ES-I3 (cell line): ENCODE measurements around the gene TMEM203.
A peak's percentile ranks its signal among the peaks of the same experiment; 100 is the strongest.

ENCODE experiments used
- H3K36me3 ChIP-seq: 2 replicates; pipeline ENCODE4 v1.6.1; 2013; ENCODE audit warnings: mild to moderate bottlenecking, low read length, control low read depth, moderate library complexity; ENCODE audit not compliant: insufficient read depth
- H3K4me1 ChIP-seq: 2 replicates; pipeline ENCODE4 v1.6.1; 2013; ENCODE audit warnings: mild to moderate bottlenecking, control low read depth, low read length; ENCODE audit not compliant: insufficient read depth
- H3K9ac ChIP-seq: 2 replicates; pipeline ENCODE4 v1.6.1; 2013; ENCODE audit warnings: low read depth, mild to moderate bottlenecking, low read length, moderate library complexity
- H3K9me3 ChIP-seq: 2 replicates; pipeline ENCODE4 v1.6.1; 2013; ENCODE audit warnings: mild to moderate bottlenecking, low read length, moderate library complexity; ENCODE audit not compliant: control insufficient read depth, insufficient read depth

The TMEM203 gene

DNA sequence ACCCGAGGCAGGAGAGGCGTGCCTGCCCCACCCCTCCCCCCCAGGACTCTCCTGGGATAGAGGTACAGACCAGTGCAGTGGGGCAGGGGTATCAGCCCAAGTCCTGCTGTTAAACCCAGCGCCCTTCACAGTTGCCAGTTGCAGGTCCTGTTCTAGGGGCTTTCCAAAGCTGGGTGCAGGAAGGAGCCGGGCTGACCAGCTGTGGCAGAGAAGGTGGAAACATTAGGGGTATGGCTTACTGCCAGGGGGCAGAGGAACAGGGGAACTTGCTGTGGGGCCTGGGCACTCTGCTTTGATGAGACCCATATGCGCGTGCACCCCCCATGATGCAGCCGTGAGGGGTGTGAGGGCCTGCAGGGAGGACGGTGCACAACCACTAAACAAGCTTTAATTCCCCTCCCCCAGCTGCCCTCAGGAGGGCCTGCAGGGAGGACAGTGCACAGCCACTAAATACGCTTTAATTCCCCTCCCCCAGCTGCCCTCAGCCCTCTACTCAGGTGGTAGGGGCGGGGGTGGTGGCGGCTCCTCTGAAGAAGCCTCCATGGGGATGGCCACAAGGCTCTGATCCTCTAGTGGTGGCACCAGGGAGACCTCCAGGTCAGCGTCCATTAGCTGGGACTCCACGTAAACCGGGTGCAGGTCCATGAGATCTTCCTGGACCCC, 34.8 kb downstream of the TMEM203 start:
- Histone ChIP-seq H3K36me3 (no peaks in the 10 kb centered on the region), H3K9me3 (no peaks in the 10 kb centered on the region), H3K9ac (no peak overlapping the region; the same call in 1 of the 2 replicates), H3K4me1 (no peaks in the 10 kb centered on the region)

DNA sequence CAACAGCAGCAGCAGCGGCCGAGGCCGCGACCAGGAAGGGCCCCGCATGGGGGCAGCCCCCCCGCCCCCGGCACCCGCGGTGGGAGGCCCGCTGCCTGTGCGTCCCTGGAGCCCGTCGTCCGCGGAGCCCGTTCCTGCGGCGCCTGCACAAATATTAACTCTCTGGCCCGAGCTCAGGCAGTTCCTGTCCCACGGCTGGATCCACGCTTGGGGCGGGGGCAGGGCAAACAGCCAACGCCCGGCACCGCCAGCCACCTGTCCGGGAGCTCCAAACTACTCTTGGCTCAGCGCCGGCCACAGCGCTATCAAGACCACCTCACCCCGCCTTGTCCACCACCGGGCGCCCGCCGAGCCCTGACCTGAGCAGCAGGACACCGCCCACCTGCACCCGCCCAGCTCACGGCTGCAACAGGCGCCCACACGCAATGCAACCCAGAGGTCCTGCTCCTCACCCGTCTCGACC, 35.5 kb downstream of the TMEM203 start, which contains the start of gene LRRC26:
Gene LRRC26 (minus strand): TSS at position 156 of the 463 bp plus-strand sequence. CDS start 108 bp downstream, at position 48.
- Histone ChIP-seq H3K9ac (peak within 1 kb of the TSS; percentile 29), H3K36me3 (no peaks in the 10 kb centered on the region), H3K9me3 (no peaks in the 10 kb centered on the region), H3K4me1 (no peaks in the 10 kb centered on the region)

- Histone ChIP-seq H3K4me1 (no peaks in the 10 kb centered on the region), H3K9me3 (no peaks in the 10 kb centered on the region), H3K36me3 (no peaks in the 10 kb centered on the region), H3K9ac (peak overlapping the region; percentile 29)
Measured at GRCh38 chr9:137168904-137169856, 36.3 kb downstream of the TMEM203 start.

DNA sequence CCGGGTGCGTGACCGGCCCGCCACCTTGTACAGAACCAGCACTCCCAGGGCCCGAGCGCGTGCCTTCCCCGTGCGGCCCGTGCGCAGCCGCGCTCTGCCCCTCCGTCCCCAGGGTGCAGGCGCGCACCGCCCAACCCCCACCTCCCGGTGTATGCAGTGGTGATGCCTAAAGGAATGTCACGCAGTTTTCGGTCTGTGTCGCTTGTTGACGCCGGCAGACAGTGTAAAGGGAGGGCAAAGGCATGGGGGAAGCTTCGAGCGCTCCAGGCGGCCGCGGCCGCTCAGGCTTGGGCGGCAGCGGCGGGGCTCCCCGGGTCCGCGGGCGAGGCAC, 36.9 kb downstream of the TMEM203 start:
- peak overlapping the region; percentile 29; the same call in 1 of the 2 replicates for H3K9ac ChIP-seq
- H3K4me1 ChIP-seq: no peaks in the 10 kb centered on the region

GRCh38 chr9:137167747-137168572, 37.5 kb downstream of the TMEM203 start:
- Histone ChIP-seq H3K36me3 (no peaks in the 10 kb centered on the region), H3K9ac (no peak overlapping the region), H3K4me1 (no peaks in the 10 kb centered on the region), H3K9me3 (no peaks in the 10 kb centered on the region)

More for the DNA sequence above, 36.9 kb downstream of the TMEM203 start:
- Histone ChIP-seq H3K9me3 (no peaks in the 10 kb centered on the region), H3K36me3 (no peaks in the 10 kb centered on the region)

GRCh38 chr9:137167277-137167746, 38.1 kb downstream of the TMEM203 start:
- H3K4me1 ChIP-seq: no peaks in the 10 kb centered on the region
- no peak overlapping the region for H3K9ac ChIP-seq
- H3K36me3 ChIP-seq: no peaks in the 10 kb centered on the region
- H3K9me3 ChIP-seq: no peaks in the 10 kb centered on the region

GRCh38 chr9:137166380-137167229, 38.8 kb downstream of the TMEM203 start:
- Histone ChIP-seq H3K36me3 (no peaks in the 10 kb centered on the region), H3K9ac (no peak overlapping the region), H3K9me3 (no peaks in the 10 kb centered on the region), H3K4me1 (no peaks in the 10 kb centered on the region)

DNA sequence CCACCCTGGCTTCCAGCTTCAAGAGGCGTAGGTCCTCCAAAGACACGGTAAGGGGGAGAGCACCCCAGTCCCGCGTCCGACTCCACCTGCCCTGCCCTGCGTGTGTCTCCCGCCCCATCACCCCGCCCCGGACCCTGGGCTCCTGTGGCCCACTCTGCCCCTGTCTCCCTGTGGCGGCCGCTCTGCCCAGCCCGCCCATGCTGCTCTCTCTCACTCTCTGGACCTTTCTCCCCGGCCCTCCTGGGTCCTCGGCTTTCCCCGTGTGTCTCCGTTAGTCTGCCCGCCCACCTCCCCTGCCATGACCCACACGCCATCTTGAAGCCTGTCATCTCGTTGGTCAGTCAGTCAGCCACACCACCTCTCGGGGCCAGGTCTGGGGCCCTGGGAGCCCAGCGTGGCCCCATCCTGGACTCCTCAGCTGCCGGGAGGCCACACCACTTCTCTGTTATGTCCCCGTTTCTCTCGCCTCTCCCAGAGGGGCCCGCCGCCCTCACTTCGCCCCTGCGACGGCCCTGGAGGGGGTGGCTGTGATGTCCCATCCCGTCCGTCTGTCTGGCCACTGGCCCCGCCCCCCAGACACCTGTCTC, 40.1 kb downstream of the TMEM203 start:
- no peak overlapping the region for H3K9ac ChIP-seq
- H3K4me1 ChIP-seq: no peaks in the 10 kb centered on the region
- H3K36me3 ChIP-seq: no peaks in the 10 kb centered on the region
- no peaks in the 10 kb centered on the region for H3K9me3 ChIP-seq

DNA sequence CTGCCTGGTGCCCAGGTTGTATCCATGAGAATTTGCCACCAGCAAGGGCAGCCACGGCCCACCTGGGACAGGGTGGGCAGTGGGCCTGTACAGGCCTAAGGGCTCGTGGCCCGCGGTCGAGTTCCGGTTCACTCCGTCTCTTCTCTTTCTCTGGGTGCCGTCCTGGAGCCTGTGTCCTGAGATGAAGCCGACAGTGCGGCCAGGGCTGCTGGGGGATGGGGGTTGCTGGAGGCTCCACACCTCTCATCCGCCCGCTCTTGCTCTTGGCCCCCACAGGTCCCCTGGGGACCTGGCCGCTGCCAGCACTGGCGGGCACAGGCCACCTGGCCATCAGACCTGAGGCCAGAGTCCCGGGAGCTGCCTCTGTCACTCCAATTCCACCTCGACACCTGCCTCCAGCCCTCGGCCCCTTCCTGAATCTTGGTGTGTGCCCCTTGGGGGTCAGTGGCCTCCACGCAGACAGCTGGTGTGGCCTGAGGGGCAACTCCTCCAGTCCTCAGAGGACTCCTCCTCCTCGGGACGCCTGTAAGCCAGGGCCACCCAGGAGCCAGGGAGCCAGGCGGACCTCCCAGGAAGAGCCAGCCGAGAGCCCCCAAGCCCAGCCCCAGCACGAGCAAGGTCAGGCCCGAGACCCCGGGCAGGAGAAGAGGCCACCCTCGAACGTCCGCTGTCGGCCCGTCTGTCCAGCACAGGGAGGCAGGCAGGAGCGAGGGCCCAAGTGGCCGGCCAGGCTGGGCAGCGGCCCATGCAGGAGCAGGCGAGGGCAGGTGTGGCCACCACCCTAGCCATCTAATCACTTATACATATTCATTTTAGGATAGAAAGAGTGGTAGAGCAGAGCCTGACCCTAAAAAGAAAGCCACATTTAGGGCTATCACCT, 40.8 kb downstream of the TMEM203 start:
- Histone ChIP-seq H3K9me3 (no peaks in the 10 kb centered on the region), H3K9ac (no peak overlapping the region), H3K4me1 (no peaks in the 10 kb centered on the region), H3K36me3 (no peaks in the 10 kb centered on the region)

- Histone ChIP-seq H3K9ac (no peak overlapping the region), H3K36me3 (no peaks in the 10 kb centered on the region), H3K9me3 (no peaks in the 10 kb centered on the region), H3K4me1 (no peaks in the 10 kb centered on the region)
Measured at GRCh38 chr9:137163805-137164204, 41.6 kb downstream of the TMEM203 start.

DNA sequence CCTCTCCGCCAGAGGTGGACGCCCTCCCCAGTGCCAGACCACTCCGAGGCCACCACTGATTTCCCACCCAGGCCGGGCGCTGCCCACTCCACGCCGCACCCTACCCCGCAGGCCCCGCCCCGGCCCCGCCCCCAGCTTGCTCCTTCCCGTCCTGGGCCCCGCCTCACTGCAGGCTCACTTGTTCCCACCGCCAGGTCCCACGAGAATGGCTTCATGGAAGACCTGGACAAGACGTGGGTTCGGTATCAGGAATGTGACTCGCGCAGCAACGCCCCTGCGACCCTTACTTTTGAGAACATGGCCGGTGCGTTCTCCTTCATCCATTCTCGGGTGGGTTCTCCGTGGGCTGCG, 42.1 kb downstream of the TMEM203 start:
- Histone ChIP-seq H3K4me1 (no peaks in the 10 kb centered on the region), H3K36me3 (no peaks in the 10 kb centered on the region), H3K9ac (peak overlapping the region; percentile 28; the same call in 1 of the 2 replicates), H3K9me3 (no peaks in the 10 kb centered on the region)

DNA sequence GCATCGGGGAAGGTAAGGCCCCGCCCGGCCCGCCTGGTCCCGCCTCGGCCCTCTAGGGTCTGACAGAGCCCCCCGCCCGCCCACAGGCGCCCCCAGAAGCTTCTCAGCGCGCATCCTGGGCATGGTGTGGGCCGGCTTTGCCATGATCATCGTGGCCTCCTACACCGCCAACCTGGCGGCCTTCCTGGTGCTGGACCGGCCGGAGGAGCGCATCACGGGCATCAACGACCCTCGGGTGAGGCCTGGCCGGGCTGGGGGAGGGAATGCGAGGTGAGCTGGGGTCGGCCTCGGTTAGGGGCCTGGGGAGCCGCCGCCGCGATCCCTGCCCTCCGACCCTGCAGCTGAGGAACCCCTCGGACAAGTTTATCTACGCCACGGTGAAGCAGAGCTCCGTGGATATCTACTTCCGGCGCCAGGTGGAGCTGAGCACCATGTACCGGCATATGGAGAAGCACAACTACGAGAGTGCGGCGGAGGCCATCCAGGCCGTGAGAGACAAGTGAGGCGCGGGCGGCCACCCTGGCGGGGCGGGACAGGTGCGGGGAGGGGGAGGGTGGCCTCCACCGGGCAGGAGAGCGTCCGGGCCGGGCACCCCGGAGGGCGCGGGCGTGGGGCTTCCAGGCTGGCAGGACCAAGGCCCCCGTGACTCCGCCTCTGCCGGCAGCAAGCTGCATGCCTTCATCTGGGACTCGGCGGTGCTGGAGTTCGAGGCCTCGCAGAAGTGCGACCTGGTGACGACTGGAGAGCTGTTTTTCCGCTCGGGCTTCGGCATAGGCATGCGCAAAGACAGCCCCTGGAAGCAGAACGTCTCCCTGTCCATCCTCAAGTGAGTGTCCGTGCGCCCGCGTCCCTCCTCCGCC, 42.7 kb downstream of the TMEM203 start:
- Histone ChIP-seq H3K4me1 (no peaks in the 10 kb centered on the region), H3K9ac (peak overlapping the region; percentile 28; the same call in 1 of the 2 replicates), H3K9me3 (no peaks in the 10 kb centered on the region), H3K36me3 (no peaks in the 10 kb centered on the region)
